ENCODE results near the gene LIG4.
"Not testable (repeated sequence)": the region's sequence is repeated elsewhere in the genome, so short reads cannot be mapped to it uniquely, and the experiment has no call there.

LIG4 gene

DNA sequence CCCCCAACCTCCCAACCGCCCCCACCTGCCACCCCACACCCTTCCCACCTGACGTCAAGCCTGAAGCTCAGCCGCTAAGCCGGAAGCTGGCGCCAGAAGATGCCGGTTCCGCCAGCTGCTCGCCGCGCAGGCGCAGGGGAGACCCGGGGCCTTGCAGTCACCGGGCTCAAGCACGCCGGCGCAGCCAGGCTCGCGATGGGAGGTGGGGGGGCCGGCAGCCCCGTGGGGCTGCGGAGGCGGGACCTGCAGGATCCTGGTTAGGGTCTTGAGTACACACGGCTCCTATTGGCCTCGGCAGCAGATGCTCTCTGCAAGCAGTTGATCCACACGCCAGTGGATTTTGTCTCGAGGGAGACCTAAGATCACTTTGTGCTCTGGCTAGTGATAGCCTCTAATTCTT, at the start of gene LIG4:
Gene LIG4 (minus strand): TSS at position 101 of the 400 bp plus-strand sequence. CDS start 4,268 bp downstream, outside the sequence.
- DNase-seq (ENCODE audit: low spot score) (peak; percentile 71), FAIRE-seq (no peak)

DNA sequence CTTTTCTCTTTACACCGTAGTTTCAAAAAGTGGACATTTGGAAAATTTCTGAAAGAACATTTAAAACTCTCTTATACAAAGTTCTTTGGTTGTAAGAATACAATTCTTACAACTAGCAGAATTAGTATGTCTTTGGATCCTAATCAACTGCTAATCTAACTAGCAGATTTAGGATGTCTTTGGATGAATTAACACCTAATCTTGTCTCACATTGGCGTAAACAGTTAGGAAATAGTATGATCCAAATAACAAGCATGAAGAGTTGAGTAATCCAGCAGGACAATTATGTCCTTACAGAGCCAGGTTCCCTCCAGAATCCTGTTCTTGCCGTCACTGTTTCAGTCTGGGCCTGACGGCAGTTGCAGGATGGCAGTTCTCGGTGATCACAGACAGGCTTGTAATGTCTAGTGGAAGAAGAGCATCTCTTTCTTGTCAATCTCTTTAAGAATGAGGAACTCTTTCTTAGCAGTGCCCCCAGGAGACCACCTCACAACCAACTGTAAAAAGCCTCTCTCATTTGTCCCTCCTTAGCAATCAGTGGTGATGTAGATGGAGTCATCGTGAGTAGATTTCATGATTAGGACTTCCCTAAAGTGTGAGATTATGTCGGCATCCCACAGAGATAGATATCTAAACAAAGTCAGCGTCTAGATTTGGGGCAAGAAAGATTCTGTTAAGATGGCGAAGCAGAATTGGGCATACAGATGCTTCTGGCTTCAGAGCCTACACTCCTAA, 48.5 kb upstream of the LIG4 start:
- no peak for DNase-seq (ENCODE audit: low spot score)
- no peak for FAIRE-seq

DNA sequence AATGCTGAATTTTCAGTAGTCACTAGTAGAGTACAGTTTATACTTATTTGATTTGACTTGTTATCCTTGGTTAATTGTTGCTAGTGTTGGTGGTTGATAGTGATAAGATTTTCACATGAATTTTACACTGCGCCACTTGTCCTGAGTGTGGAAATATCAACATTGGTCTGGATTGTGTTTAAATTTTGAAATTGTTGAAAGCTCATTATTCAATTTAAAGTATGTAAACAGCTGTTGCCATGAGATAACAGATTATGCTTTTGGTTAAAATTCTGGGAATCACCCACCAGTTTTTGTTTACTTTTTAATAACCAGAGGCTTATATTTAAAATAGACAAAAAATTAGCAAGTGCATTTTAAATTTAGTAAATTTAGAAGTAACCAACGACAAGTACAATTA, 41.9 kb upstream of the LIG4 start:
- FAIRE-seq (no peak), DNase-seq (ENCODE audit: low spot score) (no peak)

DNA sequence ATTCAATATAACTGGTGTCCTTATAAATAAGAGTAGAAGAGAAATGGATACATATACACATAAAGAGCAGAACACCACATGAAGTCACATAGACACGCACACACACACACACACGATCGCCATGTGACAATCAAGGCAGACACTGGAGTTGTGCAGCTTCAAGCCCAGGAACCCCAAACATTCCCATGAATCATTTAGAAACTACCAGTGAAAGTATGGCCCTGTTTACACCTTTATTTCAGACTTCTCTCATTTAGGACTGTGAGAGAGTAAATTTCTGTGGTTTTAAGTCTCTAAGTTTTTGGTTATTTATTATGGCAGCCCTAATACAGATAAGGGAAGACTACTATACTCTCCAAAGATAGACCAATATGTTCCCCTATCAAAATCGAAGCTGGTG, 33.8 kb upstream of the LIG4 start:
- no peak for DNase-seq (ENCODE audit: low spot score)

DNA sequence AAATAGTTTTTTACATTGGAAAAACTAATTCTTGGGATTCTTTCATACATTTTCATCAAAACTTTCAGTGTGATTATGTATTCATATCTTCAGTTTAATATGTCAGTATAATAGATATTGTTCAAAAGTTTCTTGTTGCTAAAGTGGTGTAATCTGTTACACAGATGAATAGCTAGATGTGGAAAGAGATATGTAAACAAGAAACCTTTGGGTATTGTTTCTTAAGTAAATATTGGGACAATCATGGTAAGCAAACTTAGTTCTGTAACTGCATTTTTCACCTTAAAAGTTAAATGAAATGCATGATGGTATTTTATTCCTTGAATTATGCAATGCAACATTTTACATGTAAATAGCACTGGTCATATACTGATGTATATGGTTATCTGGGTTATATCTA, 15.0 kb upstream of the LIG4 start:
- FAIRE-seq (no peak), DNase-seq (ENCODE audit: low spot score) (no peak)

More for the DNA sequence above, 33.8 kb upstream of the LIG4 start:
- no peak for FAIRE-seq

DNA sequence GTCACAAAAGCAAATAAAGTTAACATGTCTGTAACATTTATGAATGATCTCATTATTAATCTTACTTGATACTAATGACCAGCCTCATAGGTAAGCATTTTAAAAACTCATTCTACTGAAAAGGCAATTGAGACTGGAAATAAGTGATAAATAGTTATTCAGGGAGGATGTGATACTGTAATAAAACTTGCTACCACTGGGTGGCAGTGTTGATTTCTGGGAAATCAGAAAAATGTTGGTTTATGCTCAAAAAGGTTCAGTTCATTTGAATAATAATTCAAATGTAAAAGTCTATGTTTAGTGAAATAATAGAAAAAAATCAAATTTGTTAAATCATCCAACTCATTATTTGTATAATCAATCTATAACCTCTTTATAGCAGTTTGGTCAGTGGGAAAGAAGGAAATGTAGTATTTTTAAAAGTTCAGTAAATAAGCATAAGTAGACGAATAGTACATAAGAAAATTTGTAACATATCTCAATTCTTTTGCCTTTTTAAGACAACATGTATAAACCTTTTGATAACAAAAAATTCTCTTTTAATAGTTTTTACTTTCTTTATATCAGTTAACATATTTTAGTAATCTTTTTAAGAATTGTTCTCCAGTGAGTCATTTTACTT, 12.4 kb upstream of the LIG4 start:
- FAIRE-seq = peak; percentile 80
- no peak for DNase-seq (ENCODE audit: low spot score)

DNA sequence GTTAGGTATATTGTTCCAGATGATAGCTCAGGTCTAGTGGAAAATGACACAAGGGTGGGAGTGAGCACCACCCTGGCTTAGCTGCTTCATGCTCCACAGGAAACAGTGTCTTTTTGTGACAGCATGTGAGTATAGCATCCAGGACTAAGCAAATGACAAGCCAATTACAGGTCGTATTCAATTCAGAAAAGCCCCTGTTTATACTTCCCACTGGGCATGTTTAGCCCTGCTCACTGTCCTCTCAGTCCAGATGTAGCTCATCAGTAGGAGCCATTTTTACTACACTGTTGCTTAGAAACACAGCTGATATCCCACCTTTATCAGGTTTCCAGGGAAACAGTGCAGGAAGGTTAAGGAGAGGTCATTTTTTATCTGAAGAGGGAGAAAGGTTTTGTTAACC, 10.8 kb upstream of the LIG4 start:
- no peak for DNase-seq (ENCODE audit: low spot score)
- no peak for FAIRE-seq

DNA sequence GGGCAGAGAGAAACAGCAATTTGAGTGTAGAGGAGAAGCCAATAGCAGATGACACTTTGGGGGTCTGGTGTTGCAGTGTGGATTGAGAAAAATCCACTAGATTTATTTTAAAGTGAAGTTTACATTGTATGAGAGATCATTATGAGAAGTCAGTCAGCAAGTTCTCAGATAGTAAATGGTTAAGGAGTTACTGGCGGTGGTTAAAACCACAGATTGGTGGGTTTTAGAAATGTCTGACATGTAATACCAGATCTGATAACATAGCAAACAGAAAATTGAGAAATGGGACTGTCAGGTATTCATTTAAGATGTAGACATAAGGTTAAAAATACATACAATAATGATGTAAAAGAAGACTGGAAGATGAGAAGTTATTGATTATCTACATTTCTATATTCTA, 10.1 kb upstream of the LIG4 start:
- no peak for DNase-seq (ENCODE audit: low spot score)
- no peak for FAIRE-seq

DNA sequence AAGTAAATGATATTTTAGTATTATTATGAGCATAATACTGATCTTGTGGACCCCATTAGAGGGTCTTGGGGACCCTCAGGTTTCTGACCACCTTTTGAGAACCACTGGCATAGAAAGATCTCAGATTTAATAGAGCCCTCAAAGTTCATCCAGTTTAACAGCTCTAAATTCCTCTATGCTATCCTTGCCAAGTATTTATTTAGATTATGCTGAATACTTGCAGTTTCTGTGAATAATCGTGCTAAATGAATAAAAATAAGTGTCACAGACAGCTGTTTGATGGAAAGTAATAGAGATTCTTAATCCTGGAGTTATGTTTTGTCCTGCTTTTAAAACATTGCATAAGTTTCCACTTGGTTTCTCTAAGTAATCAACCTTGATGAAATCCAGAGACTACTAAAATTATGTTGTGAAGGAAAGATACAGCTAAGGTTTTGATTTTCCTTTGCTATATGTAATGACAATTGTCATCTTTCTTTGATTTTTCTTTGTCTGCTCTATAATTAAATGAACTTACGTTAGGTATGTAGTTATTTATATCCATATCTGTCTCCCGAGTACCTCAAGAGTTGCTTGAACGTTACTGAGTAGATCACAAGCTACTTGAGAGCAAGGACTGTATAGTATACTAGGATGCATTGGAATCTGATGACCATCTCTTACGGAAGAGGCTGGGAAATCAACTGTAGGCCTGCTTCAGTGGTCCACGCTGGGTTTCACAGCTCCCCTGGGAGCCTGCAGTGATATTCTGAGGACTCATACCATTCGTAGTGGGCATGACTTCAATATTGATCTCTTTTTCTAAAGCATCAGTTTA, 8.6 kb upstream of the LIG4 start:
- DNase-seq (ENCODE audit: low spot score) (no peak), FAIRE-seq (no peak)

DNA sequence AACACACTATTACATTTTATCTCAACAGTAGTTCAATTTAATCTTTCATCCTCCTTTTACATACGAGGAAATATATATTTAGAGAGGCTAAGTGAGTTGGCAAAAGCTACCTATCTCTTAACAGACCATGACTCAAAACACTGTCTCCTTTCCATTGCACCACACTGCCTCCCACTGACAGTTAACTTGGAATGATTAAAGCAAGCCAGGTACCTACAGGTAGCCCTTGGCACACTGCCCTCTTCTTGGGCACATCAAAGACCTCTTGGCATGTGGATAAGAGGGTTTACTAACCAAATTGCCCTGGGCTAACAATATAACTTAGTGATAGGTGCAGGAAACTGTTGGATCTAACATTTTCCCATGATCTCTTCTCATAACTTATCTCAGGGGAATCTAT, 4.7 kb upstream of the LIG4 start:
- no peak for DNase-seq (ENCODE audit: low spot score)

DNA sequence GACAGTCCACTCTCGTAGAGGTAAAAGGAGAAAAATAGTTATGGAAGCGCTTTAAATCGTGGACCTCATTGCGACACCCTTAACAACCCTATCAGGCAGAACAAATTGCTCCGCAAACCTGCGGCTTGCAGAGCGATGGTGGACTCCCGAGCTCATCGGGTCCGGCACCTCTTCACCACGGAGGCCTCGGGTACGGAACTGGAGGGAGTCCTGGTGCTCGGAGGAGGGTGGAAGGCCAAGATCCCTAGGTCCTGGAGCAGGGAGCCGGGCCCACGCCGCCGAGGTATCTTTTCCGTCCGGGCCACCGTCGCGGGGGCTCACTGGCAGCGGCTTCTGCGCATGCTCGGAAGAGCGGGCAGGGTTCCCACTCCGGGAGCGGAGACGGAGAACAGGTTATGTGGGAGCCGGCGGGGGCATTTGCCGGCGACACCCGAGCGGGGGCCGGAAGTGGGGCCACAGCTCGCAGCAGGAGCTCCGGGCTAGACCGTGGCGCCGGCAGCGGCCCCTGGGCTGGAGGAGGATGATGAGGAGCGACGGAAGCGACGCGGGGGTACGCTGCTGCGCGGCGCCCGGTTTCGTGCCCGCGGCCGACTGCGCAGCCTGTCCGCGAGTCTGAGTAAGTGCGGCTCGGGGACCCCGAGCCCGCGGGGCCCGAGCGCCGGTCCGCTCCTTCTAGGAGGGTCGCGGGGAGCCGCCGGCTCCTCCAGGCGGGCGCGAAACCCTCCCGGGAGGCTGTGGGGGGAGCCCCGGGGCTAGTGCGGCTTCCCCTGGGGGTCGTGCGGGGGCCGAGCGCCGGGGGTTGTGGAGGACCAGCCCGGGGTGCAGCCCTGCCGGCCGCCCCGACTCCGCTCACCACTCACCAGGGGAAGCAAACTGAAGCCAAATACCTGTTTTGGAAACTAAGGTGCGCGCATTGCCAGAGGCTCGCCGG, 3.0 kb upstream of the LIG4 start, which contains the start of gene ABHD13:
Gene ABHD13 (plus strand): TSS at position 349 of the 931 bp plus-strand sequence. CDS start 10,827 bp downstream, outside the sequence.
- FAIRE-seq (no peak), DNase-seq (ENCODE audit: low spot score) (peak; percentile 79)

More for the DNA sequence above, 4.7 kb upstream of the LIG4 start:
- FAIRE-seq = no peak

DNA sequence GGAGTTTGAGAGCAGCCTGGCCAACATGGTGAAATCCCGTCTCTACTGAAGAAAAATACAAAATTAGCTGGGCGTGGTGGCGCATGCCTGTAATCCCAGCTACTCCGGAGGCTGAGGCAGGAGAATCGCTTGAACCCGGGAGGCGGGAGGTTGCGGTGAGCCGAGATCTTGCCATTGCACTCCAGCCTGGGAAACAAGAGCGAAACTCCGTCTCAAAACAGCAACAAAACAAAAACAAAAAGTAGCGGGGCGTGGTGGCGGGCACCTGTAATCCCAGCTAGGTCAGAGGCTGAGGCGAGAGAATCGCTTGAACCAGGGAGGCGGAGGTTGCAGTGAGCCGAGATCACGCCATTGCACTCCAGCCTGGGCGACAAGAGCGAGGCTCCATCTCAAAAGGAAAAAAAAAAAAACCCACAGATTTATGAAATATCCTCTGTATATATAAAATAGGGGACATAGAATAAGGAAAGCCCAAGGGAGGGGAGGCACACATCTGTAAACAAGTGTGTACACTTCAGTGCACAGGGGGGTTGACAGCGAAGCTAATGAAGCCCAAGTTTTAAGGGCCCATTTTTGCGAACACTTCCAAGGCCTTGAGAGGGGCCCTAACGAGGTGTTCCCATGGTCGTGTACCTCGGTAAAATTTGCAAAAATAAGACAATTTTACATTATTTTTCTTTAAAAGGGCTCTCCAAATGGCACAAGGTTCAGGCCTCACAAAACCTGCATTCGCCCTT, 2.1 kb upstream of the LIG4 start:
- DNase-seq (ENCODE audit: low spot score); FAIRE-seq: not testable (repeated sequence)

DNA sequence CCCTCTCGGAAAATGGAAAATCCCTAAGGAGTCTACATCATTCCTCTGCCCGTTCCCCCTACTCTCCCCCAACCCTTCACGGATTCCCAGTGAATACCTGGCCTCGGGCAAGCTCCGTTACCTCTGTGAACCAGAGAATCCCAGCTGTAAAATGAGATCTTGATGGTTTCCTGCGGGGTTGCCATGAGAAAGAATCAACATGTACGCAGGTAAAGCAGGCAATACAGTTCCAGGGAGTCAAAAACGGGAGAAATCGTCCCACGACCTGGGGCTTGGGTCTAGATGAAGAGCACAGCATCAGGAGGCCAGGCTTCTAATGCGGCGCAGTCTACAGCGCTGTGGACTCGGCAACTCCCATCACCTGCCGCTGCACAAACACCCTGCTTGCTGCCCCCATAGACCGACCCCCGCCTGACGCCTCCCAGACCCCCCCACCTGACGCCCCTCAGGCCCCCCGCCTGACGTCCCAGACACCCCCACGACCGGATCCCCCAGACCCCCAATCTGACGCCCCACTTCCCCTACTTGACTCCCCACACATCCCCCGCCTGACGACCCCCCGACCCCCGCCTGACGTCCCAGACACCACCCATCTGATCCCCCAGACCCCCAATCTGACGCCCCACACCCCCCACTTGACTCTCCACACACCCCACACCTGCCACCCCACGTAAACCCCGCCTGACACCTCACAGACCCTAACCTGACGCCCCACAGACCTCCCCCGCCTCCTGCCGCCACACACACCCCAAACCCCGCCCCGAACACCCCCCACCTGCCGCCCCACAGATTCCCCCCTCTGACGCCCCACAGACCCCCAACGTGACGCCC, 680 bp downstream of the LIG4 start:
- no peak for FAIRE-seq
- no peak for DNase-seq (ENCODE audit: low spot score)

DNA sequence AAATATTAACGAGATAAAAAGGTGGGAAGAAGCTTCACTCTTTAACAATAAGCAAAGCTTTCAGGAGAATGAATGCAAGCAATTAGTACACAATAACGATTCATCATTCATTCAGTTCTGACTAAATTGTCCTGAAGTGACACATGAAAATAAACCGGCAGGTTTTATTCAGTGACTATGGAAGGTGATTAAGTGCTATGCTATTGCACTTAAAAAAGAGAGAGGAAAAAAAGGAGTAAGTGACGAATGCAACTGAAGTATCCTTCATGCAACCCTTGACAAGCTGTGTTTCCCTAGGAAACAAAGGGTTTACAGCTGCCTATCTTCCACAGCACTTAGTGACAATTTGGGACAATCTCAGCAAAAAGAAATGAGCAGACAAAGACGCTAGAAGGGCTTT, 1.4 kb downstream of the LIG4 start:
- FAIRE-seq (no peak), DNase-seq (ENCODE audit: low spot score) (peak; percentile 18)

DNA sequence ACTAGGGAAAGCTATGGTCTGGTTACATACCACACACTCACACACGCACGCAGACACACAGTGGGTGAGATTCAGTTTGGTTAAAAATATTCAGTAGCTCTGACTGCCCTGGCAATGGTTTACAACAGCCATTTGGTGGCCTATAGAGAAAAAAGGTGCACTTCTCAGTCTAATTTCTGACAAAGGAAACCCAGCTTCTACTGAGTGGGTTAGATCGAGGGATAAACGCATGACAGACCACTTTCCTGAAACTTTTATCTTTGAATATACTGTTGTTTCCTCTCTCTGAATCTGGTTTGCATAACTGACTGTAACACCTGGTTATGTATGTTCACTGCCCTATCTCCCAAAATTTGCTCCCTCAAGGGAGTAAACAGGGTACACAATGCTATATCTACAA, 2.5 kb downstream of the LIG4 start:
- DNase-seq (ENCODE audit: low spot score) (no peak), FAIRE-seq (no peak)

DNA sequence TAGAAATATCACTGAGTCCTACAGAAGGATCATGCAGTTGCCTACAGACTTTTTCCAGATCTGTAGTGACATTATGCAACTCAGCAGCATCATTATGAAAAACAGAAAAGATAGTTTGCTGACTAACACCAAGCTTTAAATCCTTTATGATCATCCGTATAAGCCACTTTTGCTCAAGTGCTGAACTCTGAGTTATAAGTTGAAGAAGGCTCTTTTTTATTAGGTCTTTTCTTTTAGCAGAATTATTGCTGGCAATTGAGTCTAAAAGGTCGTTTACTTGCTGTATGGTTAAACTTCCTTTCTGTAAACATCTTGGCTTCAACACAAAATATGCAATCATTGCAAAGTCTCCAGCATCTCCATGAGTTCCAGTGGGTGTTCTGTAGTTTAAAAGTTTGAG, 4.8 kb downstream of the LIG4 start:
- no peak for DNase-seq (ENCODE audit: low spot score)
- FAIRE-seq = no peak

DNA sequence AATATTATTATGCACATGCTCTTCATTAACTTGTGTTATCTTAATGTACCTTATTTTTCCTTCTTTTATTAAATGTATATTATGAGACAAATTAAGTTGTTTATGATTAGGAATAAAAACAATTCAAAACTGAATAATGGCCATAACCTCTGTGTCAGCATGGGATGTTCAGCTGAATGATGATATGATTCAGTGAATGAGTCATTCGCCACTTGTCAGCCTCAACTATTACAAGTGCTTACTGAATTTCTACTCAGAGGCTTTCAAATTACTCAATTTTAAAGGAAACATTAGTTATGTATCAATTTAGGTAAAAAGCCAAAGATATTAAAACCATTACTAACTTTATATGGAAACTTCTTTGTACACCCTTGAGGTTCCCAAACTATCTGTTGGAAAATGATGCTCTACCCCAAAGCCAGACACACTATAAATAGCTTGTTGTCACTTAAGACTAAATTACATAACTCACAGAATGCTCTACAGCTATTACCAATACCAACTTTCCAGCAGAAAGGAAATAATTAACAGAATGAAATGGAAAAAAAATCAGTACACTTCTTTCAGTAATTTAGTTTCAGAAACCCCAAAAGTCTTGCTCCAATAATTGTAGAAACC, 14.4 kb downstream of the LIG4 start:
- FAIRE-seq (peak; percentile 74), DNase-seq (ENCODE audit: low spot score) (peak; percentile 16)

DNA sequence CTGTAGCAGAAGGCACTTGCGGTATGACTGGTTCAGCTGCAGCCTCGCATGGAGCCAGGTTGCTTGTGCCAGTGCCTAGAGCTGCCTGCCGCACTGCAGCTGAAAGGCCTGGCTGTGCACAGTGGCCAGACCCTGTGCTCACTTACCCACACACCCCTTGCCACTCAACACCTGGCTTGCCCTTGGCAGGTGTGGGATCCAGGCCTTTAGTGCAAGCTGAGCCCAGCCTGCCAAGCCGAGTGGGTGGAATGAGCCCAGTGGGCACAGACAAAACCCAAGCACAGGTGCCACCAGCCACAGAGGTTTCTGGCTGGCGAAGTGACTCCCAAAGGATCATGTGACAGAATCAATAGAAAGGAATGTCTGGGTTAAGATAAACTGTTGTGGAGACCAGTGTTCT, 19.5 kb downstream of the LIG4 start:
- DNase-seq (ENCODE audit: low spot score) (no peak), FAIRE-seq (no peak)

DNA sequence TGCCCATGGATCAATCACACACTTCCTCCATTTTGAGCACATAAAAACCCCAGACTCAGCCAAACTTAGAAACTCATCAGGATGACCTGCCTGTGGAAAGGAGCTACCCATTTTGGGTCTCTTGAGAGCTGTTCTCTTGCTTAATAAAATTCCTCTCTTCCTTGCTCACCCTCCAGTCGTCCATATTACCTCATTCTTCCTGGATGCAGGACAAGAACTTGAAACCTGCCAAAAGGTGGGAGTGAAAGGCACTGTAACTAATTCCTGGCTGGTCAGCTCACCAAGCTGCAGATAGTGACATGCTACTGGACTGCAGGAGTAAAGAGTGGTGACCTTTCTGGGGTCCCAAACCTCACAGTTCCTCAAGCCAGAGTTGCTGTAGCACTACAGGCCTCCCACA, 20.2 kb downstream of the LIG4 start:
- DNase-seq (ENCODE audit: low spot score) = no peak
- no peak for FAIRE-seq

All from RCC 7860 (cell line).